Measurements from ENCODE around the gene PDE6C.

DNA sequence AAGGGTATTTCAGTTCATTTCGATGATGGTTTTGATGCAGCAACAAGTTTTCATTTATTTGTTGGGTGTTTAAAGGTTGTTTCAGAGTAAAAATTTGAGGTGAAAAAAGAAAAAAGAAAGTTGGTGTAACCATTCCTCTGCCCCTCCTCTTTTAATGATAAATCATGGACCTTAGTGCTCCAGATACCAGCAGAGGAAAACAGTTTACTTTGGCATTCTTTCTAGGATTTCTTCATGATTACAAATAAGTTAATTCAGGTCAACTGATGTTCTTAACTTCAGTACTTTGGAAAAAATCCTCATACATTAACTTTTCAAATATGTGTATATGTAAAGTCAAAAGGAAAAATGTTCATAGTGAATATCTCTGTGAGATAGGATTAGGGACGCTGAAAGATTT, 9.3 kb upstream of the PDE6C start:
- no peak for TF ChIP-seq POLR2A (IDR thresholded peaks at IDR 0.05)
- TF ChIP-seq, protein P1, sequence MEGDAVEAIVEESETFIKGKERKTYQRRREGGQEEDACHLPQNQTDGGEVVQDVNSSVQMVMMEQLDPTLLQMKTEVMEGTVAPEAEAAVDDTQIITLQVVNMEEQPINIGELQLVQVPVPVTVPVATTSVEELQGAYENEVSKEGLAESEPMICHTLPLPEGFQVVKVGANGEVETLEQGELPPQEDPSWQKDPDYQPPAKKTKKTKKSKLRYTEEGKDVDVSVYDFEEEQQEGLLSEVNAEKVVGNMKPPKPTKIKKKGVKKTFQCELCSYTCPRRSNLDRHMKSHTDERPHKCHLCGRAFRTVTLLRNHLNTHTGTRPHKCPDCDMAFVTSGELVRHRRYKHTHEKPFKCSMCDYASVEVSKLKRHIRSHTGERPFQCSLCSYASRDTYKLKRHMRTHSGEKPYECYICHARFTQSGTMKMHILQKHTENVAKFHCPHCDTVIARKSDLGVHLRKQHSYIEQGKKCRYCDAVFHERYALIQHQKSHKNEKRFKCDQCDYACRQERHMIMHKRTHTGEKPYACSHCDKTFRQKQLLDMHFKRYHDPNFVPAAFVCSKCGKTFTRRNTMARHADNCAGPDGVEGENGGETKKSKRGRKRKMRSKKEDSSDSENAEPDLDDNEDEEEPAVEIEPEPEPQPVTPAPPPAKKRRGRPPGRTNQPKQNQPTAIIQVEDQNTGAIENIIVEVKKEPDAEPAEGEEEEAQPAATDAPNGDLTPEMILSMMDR (IDR thresholded peaks at IDR 0.05): no peak

All from adrenal gland (tissue), 5 donors.